ENCODE data around the gene GMEB2.

The GMEB2 gene

GRCh38 chr20:63541371-63541770, 85.5 kb downstream of the GMEB2 start:
- DNase-seq: no peak

GRCh38 chr20:63540417-63541186, 86.3 kb downstream of the GMEB2 start:
- DNase-seq: no peak

- DNase-seq: no peak
Measured at GRCh38 chr20:63539441-63540370, 87.2 kb downstream of the GMEB2 start.

GRCh38 chr20:63539092-63539430, 87.8 kb downstream of the GMEB2 start:
- no peak for DNase-seq

GRCh38 chr20:63538204-63539091, 88.5 kb downstream of the GMEB2 start:
- no peak for DNase-seq
